ENCODE results near the gene POC1A.

- TF ChIP-seq POLR2A (IDR thresholded peaks at IDR 0.05), result no peak
- TF ChIP-seq, protein P1, sequence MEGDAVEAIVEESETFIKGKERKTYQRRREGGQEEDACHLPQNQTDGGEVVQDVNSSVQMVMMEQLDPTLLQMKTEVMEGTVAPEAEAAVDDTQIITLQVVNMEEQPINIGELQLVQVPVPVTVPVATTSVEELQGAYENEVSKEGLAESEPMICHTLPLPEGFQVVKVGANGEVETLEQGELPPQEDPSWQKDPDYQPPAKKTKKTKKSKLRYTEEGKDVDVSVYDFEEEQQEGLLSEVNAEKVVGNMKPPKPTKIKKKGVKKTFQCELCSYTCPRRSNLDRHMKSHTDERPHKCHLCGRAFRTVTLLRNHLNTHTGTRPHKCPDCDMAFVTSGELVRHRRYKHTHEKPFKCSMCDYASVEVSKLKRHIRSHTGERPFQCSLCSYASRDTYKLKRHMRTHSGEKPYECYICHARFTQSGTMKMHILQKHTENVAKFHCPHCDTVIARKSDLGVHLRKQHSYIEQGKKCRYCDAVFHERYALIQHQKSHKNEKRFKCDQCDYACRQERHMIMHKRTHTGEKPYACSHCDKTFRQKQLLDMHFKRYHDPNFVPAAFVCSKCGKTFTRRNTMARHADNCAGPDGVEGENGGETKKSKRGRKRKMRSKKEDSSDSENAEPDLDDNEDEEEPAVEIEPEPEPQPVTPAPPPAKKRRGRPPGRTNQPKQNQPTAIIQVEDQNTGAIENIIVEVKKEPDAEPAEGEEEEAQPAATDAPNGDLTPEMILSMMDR (IDR thresholded peaks at IDR 0.05), result no peak
- no peak for TF ChIP-seq POLR2AphosphoS5 (IDR thresholded peaks at IDR 0.05)
- TF ChIP-seq EP300 (IDR thresholded peaks at IDR 0.05), result no peak
Measured at GRCh38 chr3:52068730-52069129, 85.5 kb downstream of the POC1A start.

Measured in upper lobe of left lung (tissue), 4 donors.